Measurements from ENCODE around the gene CHRNA10.

GRCh38 chr11:3626250-3626960 lies 44.8 kb downstream of the CHRNA10 start:
- no peak for TF ChIP-seq POLR2A (IDR thresholded peaks at IDR 0.05; ENCODE audit: low read depth)
- no peak for TF ChIP-seq EP300 (IDR thresholded peaks at IDR 0.05)
- TF ChIP-seq, protein P1, sequence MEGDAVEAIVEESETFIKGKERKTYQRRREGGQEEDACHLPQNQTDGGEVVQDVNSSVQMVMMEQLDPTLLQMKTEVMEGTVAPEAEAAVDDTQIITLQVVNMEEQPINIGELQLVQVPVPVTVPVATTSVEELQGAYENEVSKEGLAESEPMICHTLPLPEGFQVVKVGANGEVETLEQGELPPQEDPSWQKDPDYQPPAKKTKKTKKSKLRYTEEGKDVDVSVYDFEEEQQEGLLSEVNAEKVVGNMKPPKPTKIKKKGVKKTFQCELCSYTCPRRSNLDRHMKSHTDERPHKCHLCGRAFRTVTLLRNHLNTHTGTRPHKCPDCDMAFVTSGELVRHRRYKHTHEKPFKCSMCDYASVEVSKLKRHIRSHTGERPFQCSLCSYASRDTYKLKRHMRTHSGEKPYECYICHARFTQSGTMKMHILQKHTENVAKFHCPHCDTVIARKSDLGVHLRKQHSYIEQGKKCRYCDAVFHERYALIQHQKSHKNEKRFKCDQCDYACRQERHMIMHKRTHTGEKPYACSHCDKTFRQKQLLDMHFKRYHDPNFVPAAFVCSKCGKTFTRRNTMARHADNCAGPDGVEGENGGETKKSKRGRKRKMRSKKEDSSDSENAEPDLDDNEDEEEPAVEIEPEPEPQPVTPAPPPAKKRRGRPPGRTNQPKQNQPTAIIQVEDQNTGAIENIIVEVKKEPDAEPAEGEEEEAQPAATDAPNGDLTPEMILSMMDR (IDR thresholded peaks at IDR 0.05) = no peak

All from esophagus muscularis mucosa (tissue), 4 donors.